Caco-2 (cell line): ENCODE measurements around the gene C1QC. TPM values are rescaled to one million over a fixed set of nuclear protein-coding genes. Genes with fewer than 3 reads are reported as not detected.

Experiments used
- BruUV-seq: library from RNA; stranded (reverse); fragments of 400-500 nt; replicated peaks from 2 replicates; lab custom pipeline; 2021; lab: Mats Ljungman, UMichigan
- CTCF ChIA-PET: fragments of 300-600 bp; sonication (Branson Sonifier 250); formaldehyde crosslinking; loops from one replicate; lab custom pipeline; 2022; ENCODE audit warnings: antibody characterized with exemption; lab: Charles Lee
- POLR2A ChIA-PET: fragments of 300-600 bp; sonication (Branson Sonifier 250); formaldehyde crosslinking; loops from one replicate; lab custom pipeline; 2022; ENCODE audit warnings: antibody characterized with exemption; lab: Charles Lee
- DNase-seq, 2 experiments: peaks; one replicate each; pipeline versions ENCODE4 v3.0.0 to v3.0.0-alpha.2; 2020 to 2022
- H3K27me3 ChIP-seq: replicated peaks from 2 replicates; pipeline ENCODE4 v1.6.0; 2011; ENCODE audit warnings: low read length; ENCODE audit not compliant: control insufficient read depth, insufficient read depth
- H3K36me3 ChIP-seq: 2 replicates; pipeline ENCODE4 v1.5.1; 2011; ENCODE audit warnings: low read length; ENCODE audit not compliant: control insufficient read depth, insufficient read depth
- H3K4me1 ChIP-seq: fragments of 250-450 bp; sonication (Bioruptor Pico); 2 replicates; pipeline ENCODE4 v1.5.1; 2020; ENCODE audit warnings: mild to moderate bottlenecking
- H3K4me3 ChIP-seq: 2 replicates; pipeline ENCODE4 v1.5.1; 2011; ENCODE audit warnings: low read depth, mild to moderate bottlenecking, control low read depth, low read length
- H3K9me3 ChIP-seq: fragments of 250-450 bp; sonication (Bioruptor Pico); 2 replicates; pipeline ENCODE4 v1.5.1; 2020; ENCODE audit warnings: mild to moderate bottlenecking, moderate library complexity
- H3K27ac Mint-ChIP-seq: one replicate; pipeline ENCODE4 v1.8.0; 2022; ENCODE audit warnings: mixed read lengths; ENCODE audit not compliant: unreplicated experiment
- H3K27me3 Mint-ChIP-seq: one replicate; pipeline ENCODE4 v1.8.0; 2022; ENCODE audit warnings: mixed read lengths; ENCODE audit not compliant: insufficient read depth, unreplicated experiment
- H3K36me3 Mint-ChIP-seq: one replicate; pipeline ENCODE4 v1.8.0; 2022; ENCODE audit warnings: mild to moderate bottlenecking, mixed read lengths; ENCODE audit not compliant: insufficient read depth, unreplicated experiment
- H3K4me1 Mint-ChIP-seq: one replicate; pipeline ENCODE4 v1.8.0; 2022; ENCODE audit warnings: low read depth, mixed read lengths; ENCODE audit not compliant: unreplicated experiment
- H3K4me3 Mint-ChIP-seq: one replicate; pipeline ENCODE4 v1.8.0; 2022; ENCODE audit warnings: mild to moderate bottlenecking, moderate library complexity, mixed read lengths; ENCODE audit not compliant: unreplicated experiment
- H3K9me3 Mint-ChIP-seq: one replicate; pipeline ENCODE4 v1.8.0; 2022; ENCODE audit warnings: mixed read lengths; ENCODE audit not compliant: unreplicated experiment
- CTCF ChIP-seq, 2 experiments: fragments of 200-600 bp in 1 of 2; IDR thresholded peaks; 1 replicate in 1 of 2; 2 replicates in 1 of 2; pipeline versions ENCODE4 v1.5.1 to v1.8.0; 2011 to 2022; ENCODE audit warnings: antibody characterized with exemption in 1 of 2, control low read depth in 1 of 2, inconsistent platforms in 1 of 2, low read depth in 1 of 2, low read length in 1 of 2, mild to moderate bottlenecking in 1 of 2, moderate library complexity in 1 of 2; ENCODE audit not compliant: insufficient read depth in 1 of 2, severe bottlenecking in 1 of 2, unreplicated experiment in 1 of 2
- intact Hi-C: fragments of 100-400 bp; cut with micrococcal nuclease; formaldehyde crosslinking; loops from one replicate; pipeline ENCODE4 v1.10.0; 2022; ENCODE audit not compliant: unreplicated experiment
- total RNA-seq: library from RNA; stranded (reverse); gene quantifications from 2 replicates; pipeline ENCODE4 v1.2.3, GENCODE V29; 2022

Gene C1QC
- total RNA-seq, 1 experiment from 2014 or later, result not detected

GRCh38 chr1:22612671-22613571, 30.5 kb upstream of the C1QC start:
- no peak overlapping the region for H3K27ac Mint-ChIP-seq
- intact Hi-C loops, result no loop called here
- H3K4me1 Mint-ChIP-seq, result no peaks in the 10 kb centered on the region
- H3K4me1 ChIP-seq, result no peaks in the 10 kb centered on the region
- no peak overlapping the region for H3K4me3 ChIP-seq
- no peak for TF ChIP-seq CTCF (IDR thresholded peaks at IDR 0.05; ENCODE audit: insufficient read depth in 1 of 2, low read depth in 1 of 2, low read length in 1 of 2, severe bottlenecking in 1 of 2, unreplicated experiment in 1 of 2)
- ChIA-PET CTCF (no interaction called here), POLR2A (no interaction called here)
- no peak for DNase-seq
- H3K9me3 ChIP-seq, result no peaks in the 10 kb centered on the region
- no peak overlapping the region for H3K4me3 Mint-ChIP-seq
- H3K9me3 Mint-ChIP-seq, result no peaks in the 10 kb centered on the region
- H3K36me3 ChIP-seq, result no peaks in the 10 kb centered on the region
- peaks cover 25% of the 10 kb centered on the region for H3K27me3 Mint-ChIP-seq
- no TSS peak for BruUV-seq
- H3K36me3 Mint-ChIP-seq, result no peaks in the 10 kb centered on the region
- H3K27me3 ChIP-seq, result no peaks in the 10 kb centered on the region; the same call in 1 of the 2 replicates

- no peak for TF ChIP-seq CTCF (IDR thresholded peaks at IDR 0.05; ENCODE audit: insufficient read depth in 1 of 2, low read depth in 1 of 2, low read length in 1 of 2, severe bottlenecking in 1 of 2, unreplicated experiment in 1 of 2)
- Histone ChIP-seq H3K4me3 (no peak overlapping the region), H3K27me3 (no peaks in the 10 kb centered on the region; the same call in 1 of the 2 replicates), H3K9me3 (no peaks in the 10 kb centered on the region), H3K4me1 (no peaks in the 10 kb centered on the region), H3K36me3 (no peaks in the 10 kb centered on the region)
- Mint-ChIP-seq H3K9me3 (no peaks in the 10 kb centered on the region), H3K36me3 (no peaks in the 10 kb centered on the region), H3K4me1 (no peaks in the 10 kb centered on the region), H3K27ac (no peak overlapping the region), H3K4me3 (no peak overlapping the region), H3K27me3 (peaks cover 22% of the 10 kb centered on the region)
- CTCF ChIA-PET, result no interaction called here
- BruUV-seq, result no TSS peak
- no peak for DNase-seq
- intact Hi-C loops, result no loop called here
- POLR2A ChIA-PET, result no interaction called here
Observed at GRCh38 chr1:22613572-22613918, 29.9 kb upstream of the C1QC start.

GRCh38 chr1:22613951-22614350, 29.5 kb upstream of the C1QC start:
- H3K27me3 ChIP-seq, result no peaks in the 10 kb centered on the region; the same call in 1 of the 2 replicates
- Mint-ChIP-seq H3K4me3 (no peak overlapping the region), H3K9me3 (no peaks in the 10 kb centered on the region), H3K27ac (no peak overlapping the region), H3K27me3 (peaks cover 19% of the 10 kb centered on the region), H3K4me1 (no peaks in the 10 kb centered on the region), H3K36me3 (no peaks in the 10 kb centered on the region)
- H3K36me3 ChIP-seq, result no peaks in the 10 kb centered on the region
- DNase-seq, result no peak
- ChIA-PET POLR2A (no interaction called here), CTCF (no interaction called here)
- no TSS peak for BruUV-seq
- H3K4me3 ChIP-seq, result no peak overlapping the region
- H3K4me1 ChIP-seq, result no peaks in the 10 kb centered on the region
- no peaks in the 10 kb centered on the region for H3K9me3 ChIP-seq
- no peak for TF ChIP-seq CTCF (IDR thresholded peaks at IDR 0.05; ENCODE audit: insufficient read depth in 1 of 2, low read depth in 1 of 2, low read length in 1 of 2, severe bottlenecking in 1 of 2, unreplicated experiment in 1 of 2)
- intact Hi-C loops, result no loop called here
